Stimulated activated CD4-positive, alpha-beta T cell treated with anti-CD3 and anti-CD28 coated beads, Interleukin-1b, Interleukin-23, amount 100 ng/mL, for 48 hours (primary cell): ENCODE measurements around the gene CYB5R3.
"Not testable (repeated sequence)": the region's sequence is repeated elsewhere in the genome, so short reads cannot be mapped to it uniquely, and the experiment has no call there.

Source experiments
- DNase-seq: peaks from one replicate; pipeline ENCODE4 v3.0.0-alpha.2; 2020

Gene CYB5R3

DNA sequence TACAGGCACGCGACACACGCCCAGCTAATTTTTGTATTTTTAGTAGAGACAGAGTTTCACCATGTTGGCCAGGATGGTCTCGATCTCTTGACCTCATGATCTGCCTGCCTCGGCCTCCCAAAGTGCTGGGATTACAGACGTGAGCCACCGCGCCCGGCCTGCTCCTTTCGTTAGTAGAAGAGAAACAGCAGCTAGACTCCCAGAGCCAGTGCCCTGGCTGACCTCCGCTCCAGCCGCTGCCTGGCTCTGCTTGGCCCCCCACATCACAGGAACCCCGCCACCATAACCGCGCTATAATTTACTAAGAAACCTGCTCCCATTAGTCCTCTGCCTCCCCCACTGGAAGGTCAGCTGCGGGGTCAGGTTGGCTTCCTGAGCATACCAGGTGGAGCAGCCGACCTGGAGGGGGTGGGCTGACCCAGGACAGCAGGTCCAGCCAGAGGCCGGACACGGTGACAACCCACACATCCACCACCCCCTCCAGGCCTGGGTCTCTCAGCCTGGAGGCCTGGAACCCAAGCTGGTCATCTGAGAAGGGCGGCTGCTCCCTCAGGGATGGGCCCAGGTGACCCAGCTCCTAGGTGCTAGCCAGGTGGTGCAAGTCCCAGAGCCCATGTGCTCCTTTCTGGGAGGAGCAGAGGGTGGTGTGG is 27.0 kb downstream of the CYB5R3 start:
- no peak for DNase-seq

DNA sequence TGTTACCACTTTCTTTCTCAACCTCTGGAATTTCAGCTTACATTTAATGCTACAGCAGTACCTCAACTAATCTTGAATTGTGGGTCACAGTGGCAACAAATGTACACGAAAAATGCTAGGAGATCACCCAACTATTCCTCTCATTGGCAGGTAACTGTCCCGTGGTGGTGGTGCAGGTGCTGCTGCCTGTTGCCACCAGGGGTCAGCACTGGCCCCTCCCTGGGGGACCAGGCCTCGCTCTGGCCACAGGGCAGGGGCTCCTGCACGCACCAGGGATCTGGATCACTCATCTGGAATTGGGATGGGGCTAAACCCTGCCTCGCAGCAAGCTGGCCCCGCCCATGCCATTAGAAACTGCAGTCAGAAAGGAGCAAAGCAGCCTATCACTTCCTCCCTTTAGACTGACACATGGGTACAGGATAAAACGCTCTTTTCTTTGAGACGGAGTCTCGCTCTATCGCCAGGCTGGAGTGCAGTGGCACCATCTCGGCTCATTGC is 27.6 kb downstream of the CYB5R3 start:
- peak; percentile 45 for DNase-seq

DNA sequence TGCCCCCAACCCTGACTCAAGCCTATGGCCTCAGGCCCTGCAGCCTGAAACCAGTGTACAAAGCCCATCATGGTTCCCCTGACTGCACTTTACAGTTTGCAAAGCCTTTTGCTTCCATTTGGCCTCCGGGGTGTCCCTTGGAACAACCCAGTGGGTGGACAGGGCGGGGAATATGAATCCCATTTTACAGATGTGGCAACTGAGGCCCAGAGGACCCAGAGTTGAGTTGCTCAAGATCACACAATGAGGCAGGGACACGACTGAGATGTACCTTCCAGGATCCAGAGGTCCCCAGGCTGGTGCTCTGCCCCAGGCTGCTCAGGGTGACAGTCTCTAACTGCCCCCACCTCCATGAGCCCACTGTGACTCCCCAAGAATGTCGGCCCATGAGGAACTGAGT is 29.1 kb downstream of the CYB5R3 start:
- DNase-seq, result no peak

DNA sequence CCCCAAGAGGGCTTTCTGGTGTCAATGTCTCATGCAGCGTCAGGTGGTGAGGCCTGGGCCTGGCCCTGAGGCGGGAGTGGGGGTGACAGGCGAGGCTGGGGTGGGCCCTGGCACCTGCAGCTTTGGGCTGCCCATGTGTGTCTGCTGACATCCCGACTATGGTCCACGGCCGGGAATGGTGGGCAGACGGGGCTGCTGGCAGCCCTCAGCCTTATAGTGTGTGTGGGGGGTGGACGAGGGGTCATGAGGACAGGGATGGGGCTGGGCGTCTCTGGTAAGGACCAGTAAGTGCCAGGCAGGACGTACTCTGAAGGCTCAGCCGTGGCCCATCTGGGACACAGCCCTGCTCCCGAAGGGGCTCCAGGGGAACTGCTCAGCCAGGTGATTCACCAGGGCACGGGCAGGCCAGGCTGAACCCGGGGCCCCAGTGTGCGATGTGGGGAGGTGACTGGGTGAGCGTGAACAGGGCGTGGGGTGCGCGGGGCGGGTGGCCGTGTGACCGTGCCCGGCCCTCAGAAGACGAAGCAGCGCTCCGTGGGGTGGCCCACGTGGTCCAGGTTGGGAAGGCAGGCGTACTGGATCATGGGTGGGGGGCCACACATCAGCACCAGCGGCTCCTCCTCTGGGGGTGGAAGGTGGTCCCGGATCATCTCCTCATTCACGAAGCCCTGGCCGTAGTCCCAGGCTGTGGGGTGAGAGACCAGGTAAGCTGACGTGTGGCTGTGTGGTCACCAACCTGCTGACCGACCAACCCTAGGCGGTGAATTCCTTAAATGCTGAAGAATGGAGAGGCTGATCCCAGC is 29.7 kb downstream of the CYB5R3 start:
- DNase-seq, result no peak

DNA sequence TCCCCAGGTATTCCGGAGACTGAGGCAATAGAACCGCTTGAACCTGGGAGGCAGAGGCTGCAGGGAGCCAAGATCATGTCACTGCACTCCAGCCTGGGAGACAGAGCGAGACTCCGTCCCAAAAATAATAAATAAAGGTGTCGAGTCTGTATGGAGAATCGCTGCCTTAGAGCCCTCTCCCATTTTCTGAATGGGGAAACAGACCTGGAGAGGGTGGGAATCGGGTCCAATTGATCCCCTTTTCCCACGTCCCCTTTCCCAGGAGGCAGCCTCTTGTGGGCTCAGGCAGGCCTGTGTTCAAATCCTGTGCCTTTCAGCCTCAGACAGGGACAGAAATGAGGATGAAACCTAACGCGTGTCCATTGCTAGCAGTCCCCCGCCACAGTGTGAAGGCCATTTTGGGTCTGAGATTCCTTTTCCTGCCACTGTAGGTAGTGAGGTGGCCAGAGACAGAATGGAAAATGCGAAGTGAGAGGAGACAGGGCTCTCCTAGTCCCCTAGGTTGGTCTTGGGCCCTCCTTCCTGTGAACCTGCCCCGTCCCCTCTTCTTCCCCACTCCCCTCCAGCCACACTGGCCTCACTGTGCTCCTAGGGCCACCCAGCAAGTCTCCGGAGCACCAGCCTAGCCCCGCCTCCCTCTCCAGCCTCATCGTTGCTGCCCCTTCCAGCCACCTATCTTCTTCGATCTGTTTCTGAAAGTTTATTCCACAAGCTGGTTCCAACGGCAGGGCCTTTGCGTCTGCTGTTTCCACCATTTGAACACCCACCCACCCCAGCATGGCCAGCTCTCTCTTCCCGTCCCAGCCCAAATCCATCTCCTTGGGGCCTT is 31.8 kb downstream of the CYB5R3 start:
- no peak for DNase-seq

DNA sequence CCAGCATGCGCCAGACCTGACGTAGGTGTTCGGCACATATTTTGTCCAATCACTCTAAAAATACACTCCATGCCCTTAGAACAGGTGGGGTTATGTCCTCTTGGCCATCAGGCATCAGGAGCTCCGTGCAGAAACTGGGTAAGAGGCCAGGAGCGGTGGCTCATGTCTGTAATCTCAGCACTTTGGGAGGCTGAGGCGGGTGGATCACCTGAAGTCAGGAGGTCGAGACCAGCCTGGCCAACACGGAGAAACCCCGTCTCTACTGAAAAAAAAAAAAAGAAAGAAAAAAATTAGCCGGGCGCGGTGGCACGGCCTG is 33.4 kb downstream of the CYB5R3 start:
- not testable (repeated sequence) for DNase-seq

DNA sequence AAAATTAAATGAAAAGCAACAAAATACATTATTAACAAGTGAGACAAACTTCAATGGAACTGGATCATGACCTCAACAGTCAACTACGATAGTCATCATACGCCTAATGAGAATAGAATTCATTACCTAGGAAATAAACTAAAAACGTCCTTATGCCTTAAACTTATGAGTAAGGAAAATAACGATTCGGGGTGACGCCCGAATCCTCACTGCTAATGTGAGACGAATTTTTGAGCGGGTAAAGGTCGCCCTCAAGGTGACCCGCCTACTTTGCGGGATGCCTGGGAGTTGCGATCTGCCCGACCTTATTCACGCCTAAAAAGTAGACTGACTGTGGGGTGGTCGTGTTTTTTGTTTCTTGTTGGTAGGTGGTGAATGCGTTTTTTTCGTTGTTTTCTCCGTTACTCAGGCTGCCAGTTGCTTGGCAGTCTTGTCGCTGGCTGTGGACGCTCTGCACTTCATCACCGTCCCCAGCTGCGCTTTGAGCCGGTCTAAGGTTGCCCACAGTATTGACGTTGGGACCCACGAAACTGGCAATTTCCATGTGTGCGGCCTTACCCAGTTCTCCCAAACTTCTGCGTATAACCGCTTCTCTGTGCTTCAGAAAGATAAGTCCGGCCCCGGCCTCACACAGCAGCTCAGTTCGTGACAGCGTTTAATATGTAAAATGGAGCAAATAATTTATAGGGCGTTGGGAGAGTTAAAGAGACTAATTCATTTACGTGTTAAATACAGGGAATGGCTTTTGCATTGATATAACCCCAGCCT is 33.9 kb downstream of the CYB5R3 start:
- peak; percentile 95 for DNase-seq

DNA sequence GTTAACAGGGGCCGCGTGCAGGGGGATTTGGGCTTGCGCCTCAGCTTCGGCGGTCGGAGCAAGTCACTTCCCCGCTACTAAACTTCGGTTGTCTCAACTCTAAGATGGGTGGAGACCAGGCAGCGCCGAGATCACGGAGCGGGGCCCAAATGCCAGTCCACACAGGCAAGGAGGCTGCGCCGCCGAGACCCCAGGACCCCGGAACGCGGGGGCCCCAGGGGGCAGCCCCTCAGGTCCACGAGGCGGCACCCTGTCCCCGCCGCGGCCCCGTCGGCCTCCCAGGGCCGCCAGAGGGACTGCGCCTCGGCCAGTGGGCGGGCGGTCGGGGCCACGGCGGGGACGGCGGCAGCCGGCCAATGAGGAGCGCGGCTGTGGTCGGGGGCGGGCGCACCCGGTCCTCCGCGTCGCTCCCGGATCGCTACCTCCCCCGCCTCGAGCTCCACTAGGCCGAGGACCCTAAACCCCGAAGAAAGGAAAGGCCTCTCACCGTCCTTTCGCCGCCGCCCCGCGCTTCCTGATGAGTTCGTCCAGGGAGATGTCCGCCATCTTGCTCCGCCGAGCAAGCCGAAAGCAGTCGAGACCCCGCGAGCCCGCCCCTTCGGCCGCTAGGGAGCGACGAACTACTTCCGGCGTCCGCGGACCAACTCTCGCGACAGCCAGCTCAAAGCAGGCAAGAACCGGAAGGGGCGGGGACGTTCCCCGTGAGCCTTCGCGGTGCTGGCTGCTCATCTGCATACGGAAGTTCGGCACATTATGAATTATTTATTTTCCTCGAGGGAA is 34.7 kb downstream of the CYB5R3 start, which contains the start of gene POLDIP3:
POLDIP3 (minus strand) TSS at position 572 of the 780 bp plus-strand sequence; CDS start at position 546, 26 bp downstream.
- peak; percentile 99 for DNase-seq

DNA sequence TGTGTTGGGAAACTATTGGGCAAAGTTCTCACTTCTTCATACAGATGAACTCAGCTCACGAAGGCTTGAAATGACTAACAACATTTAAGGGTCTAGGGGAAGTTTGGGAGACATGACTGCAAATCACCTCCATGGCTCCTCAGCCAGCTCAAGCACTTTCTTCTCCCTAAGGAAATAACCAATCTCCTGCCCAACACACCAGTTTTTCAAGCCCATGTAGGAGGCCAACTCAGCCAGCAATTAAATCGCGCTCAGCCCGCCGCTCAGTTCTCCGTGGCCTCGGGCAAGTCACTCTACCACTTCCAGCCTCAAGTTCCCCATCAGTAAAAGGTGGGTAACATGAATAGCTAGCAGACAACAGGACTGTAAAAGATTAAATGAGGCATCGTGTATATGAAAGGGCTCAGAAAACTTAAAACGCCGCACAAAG is 35.3 kb downstream of the CYB5R3 start:
- no peak for DNase-seq

DNA sequence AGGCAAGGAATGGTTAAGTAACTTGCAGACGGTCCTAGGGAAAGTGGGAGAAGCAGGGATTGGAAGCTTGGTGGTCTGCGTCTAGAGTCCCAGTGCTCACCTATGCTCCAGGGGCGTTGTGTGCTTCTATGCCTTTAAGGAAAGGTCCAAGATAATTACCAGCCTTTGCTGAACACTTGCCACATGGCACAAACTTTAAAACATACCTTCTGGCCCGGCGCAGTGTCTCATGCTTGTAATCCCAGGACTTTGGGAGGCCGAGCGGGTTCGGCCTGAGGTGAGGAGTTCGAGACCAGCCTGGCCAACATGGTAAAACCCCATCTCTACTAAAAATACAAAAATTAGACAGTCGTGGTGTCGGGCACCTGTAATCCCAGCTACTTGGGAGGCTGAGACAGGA is 36.9 kb downstream of the CYB5R3 start:
- DNase-seq, result no peak

DNA sequence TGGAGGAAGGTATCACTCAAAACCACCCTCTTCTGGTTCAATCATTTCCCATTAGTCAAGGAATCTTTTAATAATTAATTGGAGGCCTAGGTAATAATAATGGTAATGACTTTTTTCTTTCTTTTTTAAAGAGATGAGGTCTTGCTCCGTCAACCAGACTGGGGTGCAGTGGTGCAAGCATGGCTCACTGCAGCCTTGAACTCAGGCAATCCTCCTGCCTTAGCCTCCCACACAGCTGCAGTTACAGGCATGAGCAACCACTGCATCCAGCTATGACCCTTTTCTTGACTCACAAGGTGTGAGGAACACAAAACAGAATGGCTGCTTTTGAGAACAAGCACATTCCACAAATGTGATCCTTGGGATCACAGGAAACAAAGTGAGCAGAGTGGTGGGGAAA is 38.1 kb downstream of the CYB5R3 start:
- peak; percentile 28 for DNase-seq

DNA sequence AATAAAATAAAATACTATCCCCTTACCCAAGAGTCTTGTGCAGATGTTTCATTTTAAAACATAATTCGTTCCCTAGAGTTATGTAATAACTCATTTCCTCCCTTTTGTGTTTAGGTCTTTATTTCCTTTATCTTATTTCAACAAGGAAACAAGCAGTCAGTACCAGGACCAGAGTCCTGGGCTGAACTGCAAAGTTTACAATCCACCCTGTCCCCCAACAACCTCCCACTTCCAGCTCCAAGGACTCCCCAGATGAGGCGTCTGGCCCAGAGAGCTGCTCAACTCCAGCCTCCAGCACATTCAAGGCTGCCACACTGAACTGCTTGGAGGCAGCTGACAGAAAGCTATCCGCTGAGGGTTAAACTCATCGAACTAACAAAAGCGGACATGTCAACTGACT is 39.0 kb downstream of the CYB5R3 start:
- no peak for DNase-seq

DNA sequence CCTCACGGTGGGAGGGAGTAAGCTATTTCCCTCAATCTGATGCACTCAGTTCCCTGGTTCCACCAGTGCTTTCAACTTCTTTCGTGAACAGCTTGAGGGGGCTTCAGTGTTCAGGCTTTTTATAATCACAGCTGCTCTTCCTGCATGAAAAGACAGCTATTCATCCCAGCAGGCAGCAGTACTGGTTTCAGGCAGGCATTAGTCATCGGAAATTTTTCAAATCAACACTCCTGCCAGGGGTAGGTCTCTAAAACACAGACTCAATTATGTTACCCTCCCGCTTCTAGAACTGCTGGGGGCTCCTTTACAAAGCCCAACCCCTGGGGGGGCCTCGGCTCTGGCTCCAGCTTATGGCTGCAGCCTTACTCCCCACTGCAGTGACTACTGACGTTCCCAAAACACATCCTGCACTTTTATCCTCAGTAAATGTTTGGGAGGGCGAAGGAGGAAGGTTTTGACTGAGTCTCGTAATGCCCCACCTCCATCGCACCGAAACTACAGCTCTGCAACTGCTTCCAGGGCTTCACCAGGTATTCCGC is 40.3 kb downstream of the CYB5R3 start:
- no peak for DNase-seq

DNA sequence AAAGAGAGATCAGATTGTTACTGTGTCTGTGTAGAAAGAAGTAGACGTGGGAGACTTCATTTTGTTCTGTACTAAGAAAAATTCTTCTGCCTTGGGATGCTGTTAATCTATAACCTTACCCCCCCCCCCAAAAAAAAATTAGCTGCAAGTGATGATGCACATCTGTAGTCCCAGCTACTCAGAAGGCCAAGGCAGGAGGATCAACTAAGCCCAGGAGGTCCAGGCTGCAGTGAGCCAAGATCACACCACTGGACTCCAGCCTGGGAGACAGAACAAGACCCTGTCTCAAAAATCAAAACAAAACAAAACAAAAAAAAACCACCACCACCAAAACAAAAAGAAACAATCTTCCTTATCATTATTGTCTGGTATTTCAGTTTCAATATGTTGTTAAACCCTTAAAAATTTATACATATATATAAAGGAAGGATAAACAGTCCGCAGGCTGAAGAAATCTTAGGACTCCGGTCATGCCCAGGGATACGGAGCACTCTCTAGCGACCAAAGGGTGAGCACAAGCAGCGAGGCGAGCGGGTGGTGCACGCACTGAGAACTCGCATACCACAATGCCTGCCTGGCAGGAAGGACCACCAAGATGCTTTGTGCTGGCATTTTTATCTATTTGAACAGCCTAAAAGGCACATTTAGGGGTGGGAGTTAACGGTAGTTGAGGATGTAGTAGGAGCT is 40.9 kb downstream of the CYB5R3 start:
- no peak for DNase-seq

DNA sequence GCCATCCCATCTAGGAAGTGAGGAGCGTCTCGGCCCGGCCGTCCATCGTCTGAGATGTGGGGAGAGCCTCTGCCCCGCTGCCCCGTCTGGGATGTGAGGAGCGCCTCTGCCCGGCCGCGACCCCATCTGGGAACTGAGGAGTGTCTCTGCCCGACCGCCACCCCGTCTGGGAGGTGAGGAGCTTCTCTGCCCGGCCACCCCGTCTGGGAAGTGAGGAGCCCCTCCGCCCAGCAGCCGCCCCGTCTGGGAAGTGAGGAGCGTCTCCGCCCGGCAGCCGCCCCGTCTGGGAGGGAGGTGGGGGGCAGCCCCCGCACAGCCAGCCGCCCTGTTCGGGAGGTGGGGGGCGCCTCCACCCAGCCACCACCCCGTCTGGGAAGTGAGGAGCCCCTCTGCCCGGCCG is 41.6 kb downstream of the CYB5R3 start:
- DNase-seq, result not testable (repeated sequence)

DNA sequence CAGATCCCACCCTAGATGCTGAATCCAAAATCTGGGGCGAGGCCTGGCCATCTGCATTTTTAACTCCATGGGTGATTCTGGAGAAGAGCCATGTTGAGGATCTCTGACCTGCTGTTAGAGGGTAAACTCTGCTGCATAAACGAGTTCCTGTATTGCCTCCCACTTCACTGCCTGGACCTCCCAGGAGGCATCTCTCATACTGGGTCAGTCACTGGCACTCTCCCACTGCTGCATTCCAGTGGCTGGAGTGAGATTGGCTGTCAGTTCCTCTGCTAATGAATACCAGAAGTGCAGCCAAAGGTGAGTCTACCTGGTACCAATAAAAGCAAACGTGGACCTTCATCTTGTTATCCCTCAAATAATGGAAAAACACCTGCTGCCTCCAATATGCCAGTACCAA is 44.8 kb downstream of the CYB5R3 start:
- DNase-seq, result no peak

DNA sequence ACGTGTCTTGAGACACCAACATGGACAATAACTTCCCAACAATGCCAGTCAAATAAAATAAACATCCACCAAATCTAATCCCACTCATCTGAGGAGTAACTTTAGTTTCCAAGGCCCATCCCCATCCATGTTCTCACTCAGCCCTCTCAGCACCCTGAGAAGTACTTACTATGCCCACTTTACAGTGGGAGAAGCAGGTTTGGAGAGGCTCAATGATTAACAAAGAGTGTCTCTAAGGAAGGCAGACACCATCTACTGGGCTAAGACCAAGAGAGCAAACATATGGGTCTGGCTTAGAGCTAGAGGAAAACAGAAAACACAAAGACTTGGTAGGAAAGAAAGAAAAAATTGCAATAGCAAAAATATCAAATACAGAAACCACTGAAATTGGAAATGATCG is 45.8 kb downstream of the CYB5R3 start:
- no peak for DNase-seq

DNA sequence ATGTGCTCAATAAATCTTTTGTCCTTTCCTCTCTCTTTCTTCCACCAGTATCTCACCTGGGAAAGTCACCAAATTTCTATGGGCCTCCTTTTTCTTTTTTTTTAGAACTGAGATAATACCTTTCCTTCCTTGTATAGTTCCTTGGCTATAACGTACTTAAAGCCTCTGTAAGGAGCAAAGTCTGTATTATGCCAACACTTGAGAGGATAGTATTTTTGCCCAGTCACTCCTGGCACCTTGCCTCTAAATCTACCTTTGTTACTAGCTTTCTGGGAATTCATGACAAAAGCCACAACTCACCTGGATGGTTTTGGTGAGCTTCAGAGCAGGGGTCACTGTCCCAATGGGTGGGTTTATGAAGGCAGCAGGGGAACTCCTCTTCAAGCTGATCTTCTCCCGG is 46.7 kb downstream of the CYB5R3 start:
- no peak for DNase-seq

DNA sequence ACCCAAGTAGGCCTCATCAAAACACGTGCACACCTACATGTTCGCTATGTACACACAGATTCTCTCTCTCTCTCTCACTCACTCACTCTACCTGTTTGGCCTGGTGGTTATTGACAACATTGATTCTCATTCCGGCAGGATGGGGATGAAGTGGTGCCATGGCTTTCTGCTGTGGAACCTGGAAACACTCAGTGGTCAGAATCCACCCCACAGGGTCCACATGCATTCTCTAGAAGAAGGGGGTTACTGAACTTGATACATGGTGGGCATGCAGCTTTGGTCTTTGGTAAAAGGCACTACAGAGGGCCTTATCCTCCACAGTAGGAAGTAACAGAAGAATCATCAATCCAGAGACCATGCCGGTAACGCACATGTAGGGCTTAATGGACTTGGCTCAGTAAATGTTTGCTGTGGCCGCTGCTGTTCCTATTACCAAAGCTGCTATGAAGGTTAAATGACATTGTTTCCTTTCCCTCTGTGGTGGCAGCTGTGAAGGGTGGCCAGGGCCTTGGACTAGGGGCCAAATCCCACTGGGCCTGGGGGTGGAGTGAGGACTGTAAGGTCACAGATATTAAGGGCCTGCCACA is 47.2 kb downstream of the CYB5R3 start:
- DNase-seq, result no peak

DNA sequence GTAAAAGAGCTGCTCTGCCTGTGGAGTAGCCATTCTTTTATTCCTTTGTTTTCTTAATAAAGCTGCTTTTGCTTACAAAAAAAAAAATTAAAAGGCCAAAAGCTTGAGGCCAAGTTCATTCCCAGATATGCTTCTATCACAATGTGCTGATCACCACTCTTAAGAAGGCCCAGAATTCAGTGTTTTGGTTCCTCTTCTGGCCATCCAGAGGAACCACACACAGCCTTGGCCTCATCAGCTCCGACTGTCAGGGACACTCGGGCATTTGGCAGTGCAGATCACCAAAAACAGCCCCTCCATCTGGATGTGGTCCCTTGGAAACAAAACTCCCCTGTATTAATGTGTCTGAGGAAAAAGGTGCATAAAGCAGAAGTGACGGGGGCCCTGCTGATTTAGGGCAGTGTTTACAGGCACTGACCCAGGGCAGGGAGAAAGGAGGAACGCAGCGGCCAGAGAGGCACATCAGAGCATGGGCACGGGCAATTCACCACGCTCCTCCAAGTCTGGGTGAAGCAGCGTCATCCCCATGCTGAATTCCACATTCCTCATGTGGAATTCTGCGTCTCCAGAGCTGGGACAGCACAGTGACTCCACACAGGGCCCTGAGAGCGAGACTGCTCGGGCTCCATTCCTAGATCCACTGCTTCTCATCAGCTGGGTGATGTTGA is 52.2 kb downstream of the CYB5R3 start:
- DNase-seq, result no peak
